Fibroblast of villous mesenchyme (primary cell): ENCODE data around the gene SLC7A9. TPM values are rescaled to one million over a fixed set of nuclear protein-coding genes. Genes with fewer than 3 reads are reported as not detected.

Experiments used
- DNase-seq: peaks from one replicate; pipeline ENCODE4 v3.0.0-alpha.2; 2010; ENCODE audit warnings: low read depth
- H3K4me3 ChIP-seq: 2 replicates; pipeline ENCODE4 v1.5.1; 2011; ENCODE audit warnings: low read depth, mild to moderate bottlenecking, low read length
- small RNA-seq: library from RNA; depleted of rRNA; stranded (forward); fragments of <200 nt; gene quantifications from one replicate; pipeline ENCODE3, GENCODE V24; 2012
- total RNA-seq: library from RNA; depleted of rRNA; stranded (reverse); fragments of >200 nt; gene quantifications from 2 replicates; pipeline ENCODE4 v1.2.3, GENCODE V29; 2012
- TF ChIP-seq, protein P1 (sequence below): IDR thresholded peaks from 2 replicates; pipeline ENCODE4 v1.5.1; 2012; ENCODE audit warnings: low read depth, mild to moderate bottlenecking, low read length; ENCODE audit not compliant: insufficient read depth

Gene SLC7A9
- total RNA-seq, 1 donor, result not detected

DNA sequence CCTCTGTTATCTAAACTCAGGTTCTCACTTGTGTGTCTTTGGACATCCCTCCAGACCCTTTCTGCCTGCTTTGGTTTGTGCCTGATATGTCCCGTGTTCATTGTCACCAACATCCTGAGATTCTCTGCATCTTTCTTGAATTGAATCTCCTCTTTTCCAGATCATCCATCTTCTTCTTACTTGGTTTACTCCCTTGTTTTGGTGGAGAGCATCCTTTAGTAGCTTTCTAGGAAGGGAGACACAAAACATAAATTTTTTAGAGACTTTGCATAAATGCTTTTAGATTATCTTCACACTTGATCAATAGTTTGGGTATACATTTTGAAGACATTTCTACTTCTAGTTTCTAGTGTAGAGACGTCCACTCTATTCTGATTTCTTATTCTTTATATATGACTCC is 88.3 kb downstream of the SLC7A9 start:
- TF ChIP-seq, protein P1, sequence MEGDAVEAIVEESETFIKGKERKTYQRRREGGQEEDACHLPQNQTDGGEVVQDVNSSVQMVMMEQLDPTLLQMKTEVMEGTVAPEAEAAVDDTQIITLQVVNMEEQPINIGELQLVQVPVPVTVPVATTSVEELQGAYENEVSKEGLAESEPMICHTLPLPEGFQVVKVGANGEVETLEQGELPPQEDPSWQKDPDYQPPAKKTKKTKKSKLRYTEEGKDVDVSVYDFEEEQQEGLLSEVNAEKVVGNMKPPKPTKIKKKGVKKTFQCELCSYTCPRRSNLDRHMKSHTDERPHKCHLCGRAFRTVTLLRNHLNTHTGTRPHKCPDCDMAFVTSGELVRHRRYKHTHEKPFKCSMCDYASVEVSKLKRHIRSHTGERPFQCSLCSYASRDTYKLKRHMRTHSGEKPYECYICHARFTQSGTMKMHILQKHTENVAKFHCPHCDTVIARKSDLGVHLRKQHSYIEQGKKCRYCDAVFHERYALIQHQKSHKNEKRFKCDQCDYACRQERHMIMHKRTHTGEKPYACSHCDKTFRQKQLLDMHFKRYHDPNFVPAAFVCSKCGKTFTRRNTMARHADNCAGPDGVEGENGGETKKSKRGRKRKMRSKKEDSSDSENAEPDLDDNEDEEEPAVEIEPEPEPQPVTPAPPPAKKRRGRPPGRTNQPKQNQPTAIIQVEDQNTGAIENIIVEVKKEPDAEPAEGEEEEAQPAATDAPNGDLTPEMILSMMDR, result no peak
- no peak overlapping the region for H3K4me3 ChIP-seq
- DNase-seq, result no peak

Small RNA genes lying within 50 kb of the gene (small RNA-seq; reads per million reads assigned to genes)
- not detected for gene RN7SKP22

Other genes with a start within 250 kb of the SLC7A9 start
- 25.8 and 37.1 TPM in 2 replicates for gene ANKRD27, start 194.6 kb downstream of the SLC7A9 start, total RNA-seq
- 0.32 and 0.86 TPM in 2 replicates for gene RGS9BP, start 193.9 kb downstream of the SLC7A9 start, total RNA-seq
- 9.0 and 14.2 TPM in 2 replicates for gene NUDT19, start 177.9 kb downstream of the SLC7A9 start, total RNA-seq
- gene TDRD12, start 150.0 kb downstream of the SLC7A9 start, total RNA-seq, result under 0.01 and 1.3 TPM in 2 replicates
- 15.8 and 18.1 TPM in 2 replicates for gene CEP89, start 102.2 kb upstream of the SLC7A9 start, total RNA-seq
- 0.86 and 1.6 TPM in 2 replicates for gene FAAP24, start 102.5 kb upstream of the SLC7A9 start, total RNA-seq
- gene RHPN2, start 195.1 kb upstream of the SLC7A9 start, total RNA-seq, result 2.6 TPM in 2 replicates
- 7.8 and 8.1 TPM in 2 replicates for gene GPATCH1, start 211.4 kb upstream of the SLC7A9 start, total RNA-seq